ENCODE results near the gene CAP2.

CAP2 gene

DNA sequence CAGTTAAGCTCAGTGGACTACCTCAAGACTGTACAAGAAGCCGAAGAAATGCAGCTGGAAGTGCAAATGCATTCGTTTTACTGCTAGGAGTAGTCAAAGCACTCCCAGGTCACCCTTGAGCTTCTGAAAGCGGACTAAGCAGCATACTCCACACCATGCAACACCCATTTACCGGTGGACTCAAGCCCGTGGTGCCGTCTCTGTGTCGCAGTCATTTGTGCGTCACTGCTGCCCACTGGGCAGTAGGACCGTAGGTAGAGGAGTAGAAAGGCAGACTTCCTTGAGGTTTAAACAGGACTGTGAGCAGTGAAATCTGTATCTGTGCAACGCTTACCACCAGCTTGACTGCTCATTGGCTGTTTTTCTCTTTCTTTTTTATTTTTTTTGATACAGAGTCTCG is 117.7 kb downstream of the CAP2 start:
- in situ Hi-C loops (cut with HindIII; ENCODE audit: low sequenced_read_pairs): no loop called here
- no peak overlapping the region for H3K4me3 ChIP-seq (ENCODE audit: low read depth, low read length)
- no peak for DNase-seq (ENCODE audit: low read depth)
- TF ChIP-seq, protein P1, sequence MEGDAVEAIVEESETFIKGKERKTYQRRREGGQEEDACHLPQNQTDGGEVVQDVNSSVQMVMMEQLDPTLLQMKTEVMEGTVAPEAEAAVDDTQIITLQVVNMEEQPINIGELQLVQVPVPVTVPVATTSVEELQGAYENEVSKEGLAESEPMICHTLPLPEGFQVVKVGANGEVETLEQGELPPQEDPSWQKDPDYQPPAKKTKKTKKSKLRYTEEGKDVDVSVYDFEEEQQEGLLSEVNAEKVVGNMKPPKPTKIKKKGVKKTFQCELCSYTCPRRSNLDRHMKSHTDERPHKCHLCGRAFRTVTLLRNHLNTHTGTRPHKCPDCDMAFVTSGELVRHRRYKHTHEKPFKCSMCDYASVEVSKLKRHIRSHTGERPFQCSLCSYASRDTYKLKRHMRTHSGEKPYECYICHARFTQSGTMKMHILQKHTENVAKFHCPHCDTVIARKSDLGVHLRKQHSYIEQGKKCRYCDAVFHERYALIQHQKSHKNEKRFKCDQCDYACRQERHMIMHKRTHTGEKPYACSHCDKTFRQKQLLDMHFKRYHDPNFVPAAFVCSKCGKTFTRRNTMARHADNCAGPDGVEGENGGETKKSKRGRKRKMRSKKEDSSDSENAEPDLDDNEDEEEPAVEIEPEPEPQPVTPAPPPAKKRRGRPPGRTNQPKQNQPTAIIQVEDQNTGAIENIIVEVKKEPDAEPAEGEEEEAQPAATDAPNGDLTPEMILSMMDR (IDR thresholded peaks at IDR 0.05; ENCODE audit: low read depth, low read length, missing control alignments): no peak

- no peak overlapping the region for H3K4me3 ChIP-seq (ENCODE audit: low read depth, low read length)
- in situ Hi-C loops (cut with HindIII; ENCODE audit: low sequenced_read_pairs): no loop called here
- no peak for DNase-seq (ENCODE audit: low read depth)
- TF ChIP-seq, protein P1 (IDR thresholded peaks at IDR 0.05; ENCODE audit: low read depth, low read length, missing control alignments): no peak
Observed at GRCh38 chr6:17511580-17511979, 118.2 kb downstream of the CAP2 start.

- no peak for DNase-seq (ENCODE audit: low read depth)
- in situ Hi-C loops (cut with HindIII; ENCODE audit: low sequenced_read_pairs): no loop called here
- no peak overlapping the region for H3K4me3 ChIP-seq (ENCODE audit: low read depth, low read length)
- TF ChIP-seq, protein P1 (IDR thresholded peaks at IDR 0.05; ENCODE audit: low read depth, low read length, missing control alignments): no peak
Observed at GRCh38 chr6:17519120-17519519, 125.7 kb downstream of the CAP2 start.

GRCh38 chr6:17525637-17526036 is 132.2 kb downstream of the CAP2 start:
- no peak overlapping the region for H3K4me3 ChIP-seq (ENCODE audit: low read depth, low read length)
- TF ChIP-seq, protein P1 (IDR thresholded peaks at IDR 0.05; ENCODE audit: low read depth, low read length, missing control alignments): no peak
- in situ Hi-C loops (cut with HindIII; ENCODE audit: low sequenced_read_pairs): no loop called here
- DNase-seq (ENCODE audit: low read depth): no peak

DNA sequence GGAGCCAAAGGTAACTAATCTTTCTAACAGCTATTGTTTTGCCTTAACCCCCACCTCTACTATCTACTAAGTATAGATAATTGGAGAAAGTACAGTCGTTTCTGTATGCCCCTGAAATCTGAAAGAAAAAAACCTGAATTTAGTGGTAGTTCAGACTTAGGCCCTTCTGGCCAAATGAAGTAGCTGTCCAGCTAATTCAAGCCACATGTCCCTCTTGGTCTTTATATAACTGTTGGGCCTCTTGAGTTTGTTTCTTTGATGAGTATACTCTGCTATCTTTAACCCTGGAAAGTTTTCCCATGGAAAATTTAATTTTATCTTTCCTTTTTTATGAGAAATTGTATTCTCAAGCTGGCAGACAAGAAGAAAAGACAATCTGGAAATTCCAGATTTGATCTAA is 133.7 kb downstream of the CAP2 start:
- no peak for DNase-seq (ENCODE audit: low read depth)
- TF ChIP-seq, protein P1 (IDR thresholded peaks at IDR 0.05; ENCODE audit: low read depth, low read length, missing control alignments): no peak
- no peak overlapping the region for H3K4me3 ChIP-seq (ENCODE audit: low read depth, low read length)
- in situ Hi-C loops (cut with HindIII; ENCODE audit: low sequenced_read_pairs): no loop called here

DNA sequence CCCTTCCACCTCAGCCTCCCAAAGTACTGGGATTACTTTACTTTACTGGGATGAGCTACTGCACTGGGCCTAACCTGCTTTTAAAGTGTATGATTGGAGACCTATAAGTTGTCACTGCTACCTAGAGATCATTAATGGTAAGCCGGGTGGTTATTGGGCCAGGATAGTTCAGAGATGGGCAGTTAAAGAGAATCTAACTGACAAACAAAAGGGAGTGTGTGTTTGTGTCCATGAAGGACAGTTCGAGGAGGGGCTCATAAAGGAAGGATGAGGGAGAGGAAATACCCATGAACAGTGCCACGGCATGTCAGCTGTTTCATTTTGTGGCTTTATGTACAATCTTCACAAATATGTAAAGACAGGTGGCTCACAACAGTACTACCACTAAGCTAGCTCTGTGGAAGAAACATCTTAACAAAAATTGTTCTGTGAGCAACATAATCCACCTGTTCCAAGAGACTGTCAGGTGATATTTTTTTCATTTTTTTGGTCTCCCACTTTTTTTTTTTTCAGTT is 137.0 kb downstream of the CAP2 start:
- in situ Hi-C loops (cut with HindIII; ENCODE audit: low sequenced_read_pairs): no loop called here
- TF ChIP-seq, protein P1 (IDR thresholded peaks at IDR 0.05; ENCODE audit: low read depth, low read length, missing control alignments): no peak
- no peak for DNase-seq (ENCODE audit: low read depth)
- H3K4me3 ChIP-seq (ENCODE audit: low read depth, low read length): no peak overlapping the region

- H3K4me3 ChIP-seq (ENCODE audit: low read depth, low read length): no peak overlapping the region
- in situ Hi-C loops (cut with HindIII; ENCODE audit: low sequenced_read_pairs): no loop called here
- TF ChIP-seq, protein P1 (IDR thresholded peaks at IDR 0.05; ENCODE audit: low read depth, low read length, missing control alignments): no peak
- DNase-seq (ENCODE audit: low read depth): no peak
Observed at GRCh38 chr6:17536586-17536985, 143.2 kb downstream of the CAP2 start.
